Neural crest cell (in vitro differentiated cells): Measurements from ENCODE around the gene SLAMF9. TPM values are rescaled to one million over a fixed set of nuclear protein-coding genes. Genes with fewer than 3 reads are reported as not detected.

Source experiments
- DNase-seq: peaks from one replicate; pipeline ENCODE4 v3.0.0; 2021; ENCODE audit warnings: low read depth, mixed read lengths, low spot score
- H3K27ac Mint-ChIP-seq: one replicate; pipeline ENCODE4 v1.8.0; 2021; ENCODE audit warnings: mild to moderate bottlenecking, mixed read lengths; ENCODE audit not compliant: unreplicated experiment
- H3K27me3 Mint-ChIP-seq: 2 replicates; pipeline ENCODE4 v1.8.0; 2021; ENCODE audit warnings: low read depth, mild to moderate bottlenecking, mixed read lengths
- H3K36me3 Mint-ChIP-seq: 2 replicates; pipeline ENCODE4 v1.8.0; 2021; ENCODE audit warnings: low read depth, mild to moderate bottlenecking, mixed read lengths
- H3K4me1 Mint-ChIP-seq: 2 replicates; pipeline ENCODE4 v1.8.0; 2021; ENCODE audit warnings: mixed read lengths
- H3K4me3 Mint-ChIP-seq: one replicate; pipeline ENCODE4 v1.8.0; 2021; ENCODE audit warnings: mild to moderate bottlenecking, mixed read lengths
- H3K9me3 Mint-ChIP-seq: 2 replicates; pipeline ENCODE4 v1.8.0; 2021; ENCODE audit warnings: mixed read lengths
- CTCF ChIP-seq: fragments of 200-600 bp; sonication (generic); conservative IDR thresholded peaks from 2 replicates; pipeline ENCODE4 v1.5.0; 2021; ENCODE audit warnings: antibody characterized with exemption, mild to moderate bottlenecking
- total RNA-seq: library from RNA; stranded (reverse); gene quantifications from 2 replicates; pipeline ENCODE4 v1.2.1, GENCODE V29; 2021

The SLAMF9 gene
- total RNA-seq, 1 donor from 2014 or later = not detected

- TF ChIP-seq CTCF = no peak
- Mint-ChIP-seq H3K27ac (no peak overlapping the region), H3K4me1 (no peaks in the 10 kb centered on the region), H3K9me3 (no peaks in the 10 kb centered on the region), H3K4me3 (no peak overlapping the region), H3K36me3 (no peaks in the 10 kb centered on the region), H3K27me3 (peaks cover 42% of the 10 kb centered on the region)
- no peak for DNase-seq
These were observed 33.1 kb upstream of the SLAMF9 start for GRCh38 chr1:159987186-159987585.

- H3K36me3 Mint-ChIP-seq = no peaks in the 10 kb centered on the region
- no peak for TF ChIP-seq CTCF
- peaks cover 41% of the 10 kb centered on the region for H3K27me3 Mint-ChIP-seq
These were observed 32.5 kb upstream of the SLAMF9 start for GRCh38 chr1:159986531-159986930.

GRCh38 chr1:159986093-159986492 lies 32.1 kb upstream of the SLAMF9 start:
- no peaks in the 10 kb centered on the region for H3K4me1 Mint-ChIP-seq
- no peak overlapping the region for H3K27ac Mint-ChIP-seq
- no peak for DNase-seq
- H3K27me3 Mint-ChIP-seq = peaks cover 37% of the 10 kb centered on the region
- H3K9me3 Mint-ChIP-seq = peaks cover 2% of the 10 kb centered on the region
- H3K4me3 Mint-ChIP-seq = no peak overlapping the region
- no peaks in the 10 kb centered on the region for H3K36me3 Mint-ChIP-seq
- TF ChIP-seq CTCF = no peak

More at GRCh38 chr1:159986531-159986930, 32.5 kb upstream of the SLAMF9 start:
- H3K4me3 Mint-ChIP-seq = no peak overlapping the region
- DNase-seq = no peak
- no peaks in the 10 kb centered on the region for H3K4me1 Mint-ChIP-seq
- H3K9me3 Mint-ChIP-seq = peaks cover 2% of the 10 kb centered on the region
- no peak overlapping the region for H3K27ac Mint-ChIP-seq

- DNase-seq = no peak
- Mint-ChIP-seq H3K36me3 (no peaks in the 10 kb centered on the region), H3K27ac (no peak overlapping the region), H3K27me3 (peaks cover 38% of the 10 kb centered on the region), H3K4me1 (no peaks in the 10 kb centered on the region), H3K4me3 (no peak overlapping the region), H3K9me3 (peaks cover 2% of the 10 kb centered on the region)
- TF ChIP-seq CTCF = no peak
These were observed 31.4 kb upstream of the SLAMF9 start for GRCh38 chr1:159985473-159985872.

GRCh38 chr1:159983681-159984080 lies 29.6 kb upstream of the SLAMF9 start:
- no peak for DNase-seq
- no peak overlapping the region for H3K4me3 Mint-ChIP-seq
- TF ChIP-seq CTCF = no peak
- no peak overlapping the region for H3K27ac Mint-ChIP-seq
- no peaks in the 10 kb centered on the region for H3K4me1 Mint-ChIP-seq
- H3K27me3 Mint-ChIP-seq = peaks cover 47% of the 10 kb centered on the region
- H3K9me3 Mint-ChIP-seq = peaks cover 2% of the 10 kb centered on the region
- no peaks in the 10 kb centered on the region for H3K36me3 Mint-ChIP-seq

- no peak for TF ChIP-seq CTCF
- DNase-seq = no peak
- Mint-ChIP-seq H3K27me3 (peaks cover 61% of the 10 kb centered on the region), H3K36me3 (no peaks in the 10 kb centered on the region), H3K27ac (no peak overlapping the region), H3K9me3 (peaks cover 2% of the 10 kb centered on the region), H3K4me3 (no peak overlapping the region), H3K4me1 (no peaks in the 10 kb centered on the region)
These were observed 28.2 kb upstream of the SLAMF9 start for GRCh38 chr1:159982280-159982679.
